22Rv1 (cell line): Measurements from ENCODE around the gene EFCAB8.

Source experiments
- ZFX ChIP-seq: fragments of 450-650 bp; IDR thresholded peaks from 2 replicates; pipeline ENCODE4 v1.6.1; 2017; ENCODE audit warnings: antibody characterized with exemption, borderline replicate concordance
- TF ChIP-seq, protein P1 (sequence below): fragments of 450-650 bp; IDR thresholded peaks from 2 replicates; pipeline ENCODE4 v1.5.1; 2017; ENCODE audit warnings: mild to moderate bottlenecking

DNA sequence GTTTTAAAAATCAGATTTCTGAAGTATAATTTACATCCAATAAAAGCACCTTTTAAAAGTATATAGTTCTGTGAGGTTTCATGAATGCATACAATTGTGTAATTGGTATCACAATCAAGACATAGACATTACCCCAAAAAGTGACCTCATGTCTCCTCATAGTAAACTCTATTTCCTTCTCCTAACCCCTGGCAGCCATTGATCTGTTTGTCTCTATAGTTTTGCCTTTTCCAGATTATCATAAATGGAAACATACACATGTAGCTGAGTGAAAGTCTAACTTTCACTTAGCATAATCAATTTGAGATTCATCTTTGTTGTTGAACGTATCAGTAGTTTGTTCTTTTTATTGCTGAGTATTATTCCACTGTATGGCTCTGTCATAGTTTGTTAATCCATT lies 87.9 kb downstream of the EFCAB8 start:
- TF ChIP-seq, protein P1, sequence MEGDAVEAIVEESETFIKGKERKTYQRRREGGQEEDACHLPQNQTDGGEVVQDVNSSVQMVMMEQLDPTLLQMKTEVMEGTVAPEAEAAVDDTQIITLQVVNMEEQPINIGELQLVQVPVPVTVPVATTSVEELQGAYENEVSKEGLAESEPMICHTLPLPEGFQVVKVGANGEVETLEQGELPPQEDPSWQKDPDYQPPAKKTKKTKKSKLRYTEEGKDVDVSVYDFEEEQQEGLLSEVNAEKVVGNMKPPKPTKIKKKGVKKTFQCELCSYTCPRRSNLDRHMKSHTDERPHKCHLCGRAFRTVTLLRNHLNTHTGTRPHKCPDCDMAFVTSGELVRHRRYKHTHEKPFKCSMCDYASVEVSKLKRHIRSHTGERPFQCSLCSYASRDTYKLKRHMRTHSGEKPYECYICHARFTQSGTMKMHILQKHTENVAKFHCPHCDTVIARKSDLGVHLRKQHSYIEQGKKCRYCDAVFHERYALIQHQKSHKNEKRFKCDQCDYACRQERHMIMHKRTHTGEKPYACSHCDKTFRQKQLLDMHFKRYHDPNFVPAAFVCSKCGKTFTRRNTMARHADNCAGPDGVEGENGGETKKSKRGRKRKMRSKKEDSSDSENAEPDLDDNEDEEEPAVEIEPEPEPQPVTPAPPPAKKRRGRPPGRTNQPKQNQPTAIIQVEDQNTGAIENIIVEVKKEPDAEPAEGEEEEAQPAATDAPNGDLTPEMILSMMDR: no peak
- no peak for TF ChIP-seq ZFX
